GM23248 (cell line): Measurements from ENCODE around the gene PPP1R13B.

Experiments
- EZH2 ChIP-seq: fragments of 200-600 bp; sonication (generic); IDR thresholded peaks from 2 replicates; pipeline ENCODE4 v1.6.1; 2018; ENCODE audit warnings: antibody characterized with exemption, mild to moderate bottlenecking; ENCODE audit not compliant: insufficient read depth, poor library complexity, severe bottlenecking
- EZH2phosphoT487 ChIP-seq: fragments of 200-600 bp; sonication (generic); IDR thresholded peaks from 2 replicates; pipeline ENCODE4 v1.6.1; 2018; ENCODE audit warnings: antibody characterized with exemption, moderate library complexity, mild to moderate bottlenecking, low read depth; ENCODE audit not compliant: insufficient read depth

GRCh38 chr14:103762541-103762940 lies 84.8 kb downstream of the PPP1R13B start:
- TF ChIP-seq EZH2 (no peak), EZH2phosphoT487 (no peak)
